GM10847 (cell line): Measurements from ENCODE around the gene ATOH1.

ENCODE experiments used
- POLR2A ChIP-seq: IDR thresholded peaks from 2 replicates; pipeline ENCODE4 v1.6.1; 2011; ENCODE audit not compliant: insufficient read length; ENCODE audit errors: extremely low read depth

Gene ATOH1

GRCh38 chr4:93870876-93871458 is 42.4 kb downstream of the ATOH1 start:
- TF ChIP-seq POLR2A, result no peak

GRCh38 chr4:93876754-93877153 is 48.2 kb downstream of the ATOH1 start:
- no peak for TF ChIP-seq POLR2A

GRCh38 chr4:93878566-93878965 is 50.0 kb downstream of the ATOH1 start:
- no peak for TF ChIP-seq POLR2A

GRCh38 chr4:93879919-93880318 is 51.4 kb downstream of the ATOH1 start:
- TF ChIP-seq POLR2A, result no peak
